ENCODE measurements around the gene PRKCB.

PRKCB gene

GRCh38 chr16:23979982-23980381 lies 144.2 kb downstream of the PRKCB start (continued):
- no peak for TF ChIP-seq IKZF3 (tag by site-specific recombination; IDR thresholded peaks at IDR 0.05)

GRCh38 chr16:23981429-23982399 lies 145.9 kb downstream of the PRKCB start:
- Histone ChIP-seq H3K9me3 (ENCODE audit: control insufficient read depth, insufficient read depth, low read depth, low read length) (no peaks in the 10 kb centered on the region), H3K27ac (ENCODE audit: extremely low read depth, low read depth, low read length) (no peak overlapping the region), H3K4me1 (ENCODE audit: control insufficient read depth, insufficient read depth, low read length) (no peaks in the 10 kb centered on the region), H3K4me3 (ENCODE audit: low read depth, low read length) (no peak overlapping the region), H3K36me3 (ENCODE audit: control insufficient read depth in 2 of 2, insufficient read depth in 1 of 2, low read length in 2 of 2) (no peaks in the 10 kb centered on the region)
- POLR2A ChIA-PET = no interaction called here
- TF ChIP-seq PRDM1 (tag by site-specific recombination; IDR thresholded peaks at IDR 0.05) (peak; percentile 69; the same call in 1 of the 2 replicates), ZSCAN4 (tag by site-specific recombination; IDR thresholded peaks at IDR 0.05) (no peak)
- CTCF ChIA-PET = no interaction called here

GRCh38 chr16:23986455-23986854 lies 150.7 kb downstream of the PRKCB start:
- no peaks in the 10 kb centered on the region for H3K36me3 ChIP-seq (ENCODE audit: control insufficient read depth in 2 of 2, insufficient read depth in 1 of 2, low read length in 2 of 2)
- no peaks in the 10 kb centered on the region for H3K9me3 ChIP-seq (ENCODE audit: control insufficient read depth, insufficient read depth, low read depth, low read length)
- no peak overlapping the region for H3K27ac ChIP-seq (ENCODE audit: extremely low read depth, low read depth, low read length)
- H3K4me3 ChIP-seq (ENCODE audit: low read depth, low read length) = no peak overlapping the region
- no peaks in the 10 kb centered on the region for H3K4me1 ChIP-seq (ENCODE audit: control insufficient read depth, insufficient read depth, low read length)
- ChIA-PET CTCF (no interaction called here), POLR2A (no interaction called here)
- TF ChIP-seq ZNF416 (tag by site-specific recombination; IDR thresholded peaks at IDR 0.05) (no peak), ZNF791 (tag by site-specific recombination; IDR thresholded peaks at IDR 0.05) (no peak), ZNF48 (tag by site-specific recombination; IDR thresholded peaks at IDR 0.05) (no peak), KLF17 (tag by site-specific recombination; IDR thresholded peaks at IDR 0.05) (no peak), ZNF138 (tag by site-specific recombination; IDR thresholded peaks at IDR 0.05; ENCODE audit: borderline replicate concordance) (no peak), TRIM28 (IDR thresholded peaks at IDR 0.05; ENCODE audit: borderline replicate concordance, low read length) (no peak), ZEB2 (tag by site-specific recombination; IDR thresholded peaks at IDR 0.05) (no peak), ZNF214 (tag by site-specific recombination; IDR thresholded peaks at IDR 0.05; ENCODE audit: borderline replicate concordance) (no peak), HOXD13 (CRISPR knock-in tag; IDR thresholded peaks at IDR 0.05; ENCODE audit: borderline replicate concordance) (no peak), ZNF747 (tag by site-specific recombination; IDR thresholded peaks at IDR 0.05) (no peak), GLI4 (tag by site-specific recombination; IDR thresholded peaks at IDR 0.05) (no peak), ZNF449 (tag by site-specific recombination; IDR thresholded peaks at IDR 0.05) (no peak), ZNF830 (tag by site-specific recombination; IDR thresholded peaks at IDR 0.05; ENCODE audit: low read depth) (no peak), ZNF114 (tag by site-specific recombination; IDR thresholded peaks at IDR 0.05) (no peak), ZNF560 (tag by site-specific recombination; IDR thresholded peaks at IDR 0.05; ENCODE audit: borderline replicate concordance) (no peak), ZNF692 (tag by site-specific recombination; IDR thresholded peaks at IDR 0.05) (no peak), SETDB1 (IDR thresholded peaks at IDR 0.05; ENCODE audit: insufficient read length, low read length) (no peak), ZNF292 (tag by site-specific recombination; IDR thresholded peaks at IDR 0.05; ENCODE audit: borderline replicate concordance, low read depth) (no peak), KLF9 (tag by site-specific recombination; IDR thresholded peaks at IDR 0.05; ENCODE audit: low read depth) (no peak), REPIN1 (tag by site-specific recombination; IDR thresholded peaks at IDR 0.05; ENCODE audit: low read depth) (no peak)

All from HEK293 (cell line).